H54 (cell line): ENCODE measurements around the gene ZNF554.

ENCODE experiments used
- DNase-seq: peaks from one replicate; pipeline ENCODE4 v3.0.0; 2011; ENCODE audit warnings: low spot score, mixed read lengths; ENCODE audit not compliant: insufficient read length
- FAIRE-seq: peaks from 3 replicates; lab custom pipeline; 2011; peaks lifted over from hg19 to GRCh38; lab: Jason Lieb, UNC
- POLR2A ChIP-seq: IDR thresholded peaks from 2 replicates; pipeline ENCODE4 v1.6.1; 2011; ENCODE audit warnings: low read depth, mild to moderate bottlenecking, low read length

The ZNF554 gene

GRCh38 chr19:2796659-2797266 lies 22.9 kb upstream of the ZNF554 start:
- no peak for TF ChIP-seq POLR2A
- DNase-seq (no peak), FAIRE-seq (no peak)

- no peak for DNase-seq
- no peak for FAIRE-seq
- no peak for TF ChIP-seq POLR2A
These were observed 22.4 kb upstream of the ZNF554 start for GRCh38 chr19:2797280-2797679.

- FAIRE-seq = no peak
- TF ChIP-seq POLR2A = no peak
These were observed 21.4 kb upstream of the ZNF554 start for GRCh38 chr19:2798158-2798685.

GRCh38 chr19:2798733-2799132 lies 20.9 kb upstream of the ZNF554 start:
- peak; percentile 74 for DNase-seq
- TF ChIP-seq POLR2A = no peak
- no peak for FAIRE-seq

More at GRCh38 chr19:2798158-2798685, 21.4 kb upstream of the ZNF554 start:
- no peak for DNase-seq

- no peak for FAIRE-seq
- TF ChIP-seq POLR2A = 0 out of 2 replicates have a peak, but pooled peaks have one; percentile 16
- no peak for DNase-seq
These were observed 20.2 kb upstream of the ZNF554 start for GRCh38 chr19:2799273-2800020.

GRCh38 chr19:2800506-2800905 lies 19.2 kb upstream of the ZNF554 start:
- DNase-seq (no peak), FAIRE-seq (no peak)
- TF ChIP-seq POLR2A = no peak

GRCh38 chr19:2802826-2803225 lies 16.8 kb upstream of the ZNF554 start:
- no peak for TF ChIP-seq POLR2A
- FAIRE-seq = no peak
- no peak for DNase-seq

GRCh38 chr19:2803486-2804155 lies 16.0 kb upstream of the ZNF554 start:
- FAIRE-seq (no peak), DNase-seq (no peak)
- TF ChIP-seq POLR2A = no peak

- no peak for FAIRE-seq
- no peak for TF ChIP-seq POLR2A
- no peak for DNase-seq
These were observed 15.3 kb upstream of the ZNF554 start for GRCh38 chr19:2804156-2805004.

- TF ChIP-seq POLR2A = no peak
- FAIRE-seq = no peak
- DNase-seq = no peak
These were observed 14.3 kb upstream of the ZNF554 start for GRCh38 chr19:2805261-2805900.

- DNase-seq = no peak
- FAIRE-seq = no peak
- TF ChIP-seq POLR2A = no peak
These were observed 13.5 kb upstream of the ZNF554 start for GRCh38 chr19:2805991-2806649.

GRCh38 chr19:2806736-2807378 lies 12.8 kb upstream of the ZNF554 start:
- no peak for FAIRE-seq

More at GRCh38 chr19:2806736-2807378, 12.8 kb upstream of the ZNF554 start:
- no peak for DNase-seq
- no peak for TF ChIP-seq POLR2A
